ENCODE data around the gene PGA3.
"Not testable (repeated sequence)": the region's sequence is repeated elsewhere in the genome, so short reads cannot be mapped to it uniquely, and the experiment has no call there.

DNA sequence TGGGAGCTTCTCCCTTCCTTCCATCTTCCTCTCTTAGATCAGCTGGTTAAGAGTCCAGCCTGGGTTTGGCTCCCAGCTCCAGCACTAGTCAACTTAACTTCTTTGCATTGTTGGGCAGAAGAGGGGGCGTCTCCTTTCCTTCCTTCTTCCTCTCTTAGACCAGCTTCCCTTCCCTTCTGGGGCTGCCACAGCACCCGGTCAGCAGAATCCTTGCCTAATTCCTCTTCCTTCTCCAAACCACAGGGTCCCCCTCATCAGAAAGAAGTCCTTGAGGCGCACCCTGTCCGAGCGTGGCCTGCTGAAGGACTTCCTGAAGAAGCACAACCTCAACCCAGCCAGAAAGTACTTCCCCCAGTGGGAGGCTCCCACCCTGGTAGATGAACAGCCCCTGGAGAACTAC, 38.2 kb downstream of the PGA3 start:
- not testable (repeated sequence) for TF ChIP-seq EZH2 (IDR thresholded peaks at IDR 0.05); POLR2AphosphoS5 (IDR thresholded peaks at IDR 0.05; ENCODE audit: borderline replicate concordance, low read depth, low read length); FOXP2 (optimal IDR thresholded peaks at IDR 0.05; ENCODE audit: control extremely low read depth, extremely low read length, insufficient read depth)

Measured in SK-N-MC (cell line).